ENCODE data around the gene HSD11B1.

HSD11B1 gene

GRCh38 chr1:209667103-209667502 lies 37.5 kb upstream of the HSD11B1 start:
- no peak for TF ChIP-seq CTCF (IDR thresholded peaks at IDR 0.05; ENCODE audit: low read depth, low read length)
- H3K4me3 ChIP-seq (ENCODE audit: low read depth, low read length) = no peak overlapping the region

GRCh38 chr1:209667708-209668107 lies 36.9 kb upstream of the HSD11B1 start:
- no peak overlapping the region for H3K4me3 ChIP-seq (ENCODE audit: low read depth, low read length)
- TF ChIP-seq CTCF (IDR thresholded peaks at IDR 0.05; ENCODE audit: low read depth, low read length) = no peak

- TF ChIP-seq CTCF (IDR thresholded peaks at IDR 0.05; ENCODE audit: low read depth, low read length) = no peak
- H3K4me3 ChIP-seq (ENCODE audit: low read depth, low read length) = no peak overlapping the region
Observed at GRCh38 chr1:209670441-209671082, 34.1 kb upstream of the HSD11B1 start.

- no peak for TF ChIP-seq CTCF (IDR thresholded peaks at IDR 0.05; ENCODE audit: low read depth, low read length)
- H3K4me3 ChIP-seq (ENCODE audit: low read depth, low read length) = no peak overlapping the region
Observed at GRCh38 chr1:209672705-209673630, 31.7 kb upstream of the HSD11B1 start.

- H3K4me3 ChIP-seq (ENCODE audit: low read depth, low read length) = no peak overlapping the region
- TF ChIP-seq CTCF (IDR thresholded peaks at IDR 0.05; ENCODE audit: low read depth, low read length) = no peak
Observed at GRCh38 chr1:209673631-209674417, 30.8 kb upstream of the HSD11B1 start.

- peak within 1 kb of the TSS; percentile 55 for H3K4me3 ChIP-seq (ENCODE audit: low read depth, low read length)
- TF ChIP-seq CTCF (IDR thresholded peaks at IDR 0.05; ENCODE audit: low read depth, low read length) = no peak
Observed at GRCh38 chr1:209674957-209675564, 29.6 kb upstream of the HSD11B1 start, which contains the start of gene G0S2. TSS of gene G0S2 (plus strand) at chr1:209675412. CDS start at chr1:209675685, 273 bp downstream.

All from WI38 (cell line).